Activated naive CD4-positive, alpha-beta T cell (primary cell): ENCODE results near the gene CHL1.

Source experiments
- DNase-seq, 4 experiments: peaks; one replicate each; lab custom pipeline; 2025; lab: John Stamatoyannopoulos, UW

The CHL1 gene

GRCh38 chr3:284322-284721 lies 87.8 kb downstream of the CHL1 start:
- no peak for DNase-seq

- no peak for DNase-seq
Observed at GRCh38 chr3:288417-288816, 91.9 kb downstream of the CHL1 start.

- no peak for DNase-seq
Observed at GRCh38 chr3:291028-291427, 94.5 kb downstream of the CHL1 start.

- DNase-seq: no peak
Observed at GRCh38 chr3:291646-292436, 95.3 kb downstream of the CHL1 start.

GRCh38 chr3:294096-294495 lies 97.5 kb downstream of the CHL1 start:
- DNase-seq: no peak

GRCh38 chr3:294581-294980 lies 98.0 kb downstream of the CHL1 start:
- DNase-seq: no peak

GRCh38 chr3:295166-295565 lies 98.6 kb downstream of the CHL1 start:
- no peak for DNase-seq

- DNase-seq: no peak
Observed at GRCh38 chr3:297585-297984, 101.0 kb downstream of the CHL1 start.

- no peak for DNase-seq
Observed at GRCh38 chr3:299590-300301, 103.2 kb downstream of the CHL1 start.

GRCh38 chr3:307182-307581 lies 110.6 kb downstream of the CHL1 start:
- no peak for DNase-seq

GRCh38 chr3:308597-309321 lies 112.2 kb downstream of the CHL1 start:
- no peak for DNase-seq

- DNase-seq: no peak
Observed at GRCh38 chr3:312160-312733, 115.7 kb downstream of the CHL1 start.

GRCh38 chr3:312911-313310 lies 116.3 kb downstream of the CHL1 start:
- no peak for DNase-seq

- no peak for DNase-seq
Observed at GRCh38 chr3:317012-317411, 120.4 kb downstream of the CHL1 start.

- DNase-seq: no peak
Observed at GRCh38 chr3:318903-319302, 122.3 kb downstream of the CHL1 start.

GRCh38 chr3:324423-324822 lies 127.9 kb downstream of the CHL1 start:
- no peak for DNase-seq

GRCh38 chr3:325495-325894 lies 128.9 kb downstream of the CHL1 start:
- no peak for DNase-seq

GRCh38 chr3:330494-331115 lies 134.0 kb downstream of the CHL1 start:
- no peak for DNase-seq

GRCh38 chr3:331881-332280 lies 135.3 kb downstream of the CHL1 start:
- no peak for DNase-seq

GRCh38 chr3:332701-333100 lies 136.1 kb downstream of the CHL1 start:
- no peak for DNase-seq

GRCh38 chr3:335240-335639 lies 138.7 kb downstream of the CHL1 start:
- DNase-seq: no peak

- no peak for DNase-seq
Observed at GRCh38 chr3:339351-339750, 142.8 kb downstream of the CHL1 start.
